Stimulated activated CD4-positive, alpha-beta T cell treated with anti-CD3 and anti-CD28 coated beads, Interleukin-15, amount 100 ng/mL, for 48 hours (primary cell): ENCODE results near the gene NEB.
"Not testable (repeated sequence)": the region's sequence is repeated elsewhere in the genome, so short reads cannot be mapped to it uniquely, and the experiment has no call there.

Experiments
- DNase-seq, 2 donors: peaks; one replicate each; pipeline ENCODE4 v3.0.0-alpha.2; 2020; ENCODE audit warnings: low read depth in 2 of 2

Gene NEB

GRCh38 chr2:151559431-151559830 is 174.8 kb downstream of the NEB start:
- not testable (repeated sequence) for DNase-seq

- not testable (repeated sequence) for DNase-seq
These were observed 176.4 kb downstream of the NEB start for GRCh38 chr2:151557883-151558282.

GRCh38 chr2:151556121-151556520 is 178.2 kb downstream of the NEB start:
- no peak for DNase-seq

GRCh38 chr2:151552287-151552686 is 182.0 kb downstream of the NEB start:
- DNase-seq, result no peak

- no peak for DNase-seq
These were observed 182.7 kb downstream of the NEB start for GRCh38 chr2:151551556-151551955.

- no peak for DNase-seq
These were observed 185.1 kb downstream of the NEB start for GRCh38 chr2:151549191-151549590.

GRCh38 chr2:151544449-151544848 is 189.8 kb downstream of the NEB start:
- DNase-seq, result no peak

GRCh38 chr2:151543876-151544275 is 190.4 kb downstream of the NEB start:
- DNase-seq, result no peak

- DNase-seq, result no peak
These were observed 200.3 kb downstream of the NEB start for GRCh38 chr2:151534001-151534400.

- DNase-seq, result no peak
These were observed 201.1 kb downstream of the NEB start for GRCh38 chr2:151533127-151533526.

GRCh38 chr2:151526572-151527090 is 207.6 kb downstream of the NEB start:
- DNase-seq, result no peak

GRCh38 chr2:151525821-151526373 is 208.4 kb downstream of the NEB start:
- no peak for DNase-seq

- DNase-seq, result no peak
These were observed 210.4 kb downstream of the NEB start for GRCh38 chr2:151523850-151524249.

GRCh38 chr2:151522556-151522955 is 211.7 kb downstream of the NEB start:
- no peak for DNase-seq

- DNase-seq, result no peak
These were observed 213.3 kb downstream of the NEB start for GRCh38 chr2:151520976-151521375.

GRCh38 chr2:151518802-151519201 is 215.5 kb downstream of the NEB start:
- DNase-seq, result no peak

- DNase-seq, result no peak
These were observed 225.8 kb downstream of the NEB start for GRCh38 chr2:151508519-151508918.

GRCh38 chr2:151506170-151506569 is 228.1 kb downstream of the NEB start:
- no peak for DNase-seq

- DNase-seq, result no peak
These were observed 236.1 kb downstream of the NEB start for GRCh38 chr2:151498178-151498577.

GRCh38 chr2:151491496-151491895 is 242.8 kb downstream of the NEB start:
- no peak for DNase-seq

- DNase-seq, result no peak
These were observed 244.0 kb downstream of the NEB start for GRCh38 chr2:151490276-151490675.

- no peak for DNase-seq
These were observed 248.2 kb downstream of the NEB start for GRCh38 chr2:151486053-151486452.

- no peak for DNase-seq
These were observed 250.2 kb downstream of the NEB start for GRCh38 chr2:151484100-151484499.

- no peak for DNase-seq
These were observed 250.7 kb downstream of the NEB start for GRCh38 chr2:151483546-151483945.
